HG03460 (cell line): ENCODE data around the gene STXBP4.
A peak's percentile ranks its signal among the peaks of the same experiment; 100 is the strongest.

Experiments used
- ATAC-seq: cut with Tn5 transposase; IDR thresholded peaks from one replicate; pipeline ENCODE4 v1.9.1; 2021; ENCODE audit not compliant: unreplicated experiment

Gene STXBP4

DNA sequence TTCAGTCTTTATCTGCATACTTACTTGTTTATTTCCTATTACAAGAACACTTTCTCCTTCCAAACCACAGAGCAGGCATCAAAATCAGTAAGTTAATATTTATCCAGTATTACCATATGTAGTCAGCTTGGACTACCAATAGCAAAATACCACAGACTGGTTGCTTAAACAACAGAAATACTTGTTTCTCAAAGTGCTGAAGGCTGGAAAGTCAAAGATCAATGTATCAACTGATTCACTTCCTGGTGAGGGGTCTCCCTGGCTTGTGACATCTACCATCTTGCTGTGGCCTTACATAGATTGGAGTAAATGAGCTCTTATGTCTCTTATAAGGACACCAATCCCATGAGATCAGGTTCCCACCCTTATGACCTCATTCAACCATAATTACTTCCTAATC lies 2.6 kb downstream of the STXBP4 start:
- ATAC-seq, result no peak

DNA sequence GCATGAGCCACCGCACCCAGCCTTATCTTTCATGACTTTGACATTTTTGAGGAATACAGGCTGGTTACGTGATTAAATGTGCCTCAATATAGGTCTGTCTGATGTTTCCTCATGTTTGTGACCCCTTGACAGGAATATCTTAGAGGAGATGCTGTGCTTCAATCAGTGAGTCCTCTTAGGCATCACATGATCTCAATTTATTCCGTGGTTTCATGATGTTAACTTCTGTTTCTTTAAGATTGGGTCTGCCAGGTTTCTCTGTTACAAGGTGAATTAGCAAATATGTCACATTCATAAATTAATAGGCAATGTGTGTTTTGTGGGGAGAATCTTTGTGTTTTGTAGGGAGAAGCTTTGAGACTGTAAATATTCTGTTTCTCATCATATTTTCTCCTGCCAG lies 3.3 kb downstream of the STXBP4 start:
- ATAC-seq, result no peak

DNA sequence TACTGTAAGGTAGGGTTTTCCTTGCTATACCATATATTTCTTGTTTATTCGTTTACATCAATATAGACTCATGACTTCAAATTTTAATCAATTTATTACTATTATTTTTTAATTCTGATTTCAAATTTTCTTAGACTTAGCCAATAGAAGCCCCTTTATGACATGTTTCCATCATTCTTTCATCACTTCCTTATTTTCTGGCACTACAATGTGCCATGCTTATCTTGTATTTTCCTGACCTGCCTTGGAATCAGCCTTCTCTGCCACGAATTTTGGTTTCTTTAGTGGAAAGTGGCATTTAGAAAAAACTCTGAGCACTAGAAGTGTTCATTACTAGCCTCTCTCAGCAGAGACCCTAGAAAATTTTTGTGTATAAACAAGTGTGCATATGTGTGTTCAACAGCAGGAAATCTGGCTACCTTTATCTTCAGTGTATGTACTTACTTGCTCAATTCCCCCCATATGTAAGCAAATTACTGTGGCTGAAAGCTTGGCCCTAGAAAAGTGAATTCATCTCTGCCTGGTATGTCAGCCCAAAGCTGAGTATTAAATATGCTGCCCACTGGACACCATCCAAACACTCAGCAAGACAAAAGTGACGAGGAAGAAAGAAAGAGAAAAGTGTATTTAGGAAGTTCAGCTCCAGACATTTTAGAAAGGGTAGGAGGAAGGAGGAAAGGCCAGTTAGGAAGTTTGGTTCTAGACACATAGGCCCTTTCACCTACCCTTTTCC lies 4.0 kb downstream of the STXBP4 start:
- ATAC-seq, result no peak

DNA sequence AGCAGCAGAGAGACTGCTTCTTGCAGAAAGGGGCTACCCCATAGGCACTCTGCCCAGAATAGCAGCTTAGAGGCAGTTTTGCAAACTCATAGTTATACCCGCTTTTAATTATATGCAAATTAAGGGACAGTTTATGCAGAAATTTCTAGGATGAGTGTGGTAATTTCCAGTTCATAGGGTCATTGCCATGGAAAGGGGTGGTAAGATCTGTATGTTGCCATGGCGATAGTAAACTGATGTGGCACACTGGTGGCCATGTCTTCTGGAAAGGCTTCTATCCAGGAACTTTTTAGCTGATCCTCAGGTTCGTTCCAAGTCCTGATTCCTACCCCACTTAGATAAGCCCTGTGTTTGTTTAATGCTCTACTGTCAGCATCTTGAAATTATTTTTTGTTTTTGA lies 6.2 kb downstream of the STXBP4 start:
- no peak for ATAC-seq

GRCh38 chr17:54976316-54976715 lies 7.8 kb downstream of the STXBP4 start:
- no peak for ATAC-seq

GRCh38 chr17:54977744-54978143 lies 9.2 kb downstream of the STXBP4 start:
- ATAC-seq, result no peak

DNA sequence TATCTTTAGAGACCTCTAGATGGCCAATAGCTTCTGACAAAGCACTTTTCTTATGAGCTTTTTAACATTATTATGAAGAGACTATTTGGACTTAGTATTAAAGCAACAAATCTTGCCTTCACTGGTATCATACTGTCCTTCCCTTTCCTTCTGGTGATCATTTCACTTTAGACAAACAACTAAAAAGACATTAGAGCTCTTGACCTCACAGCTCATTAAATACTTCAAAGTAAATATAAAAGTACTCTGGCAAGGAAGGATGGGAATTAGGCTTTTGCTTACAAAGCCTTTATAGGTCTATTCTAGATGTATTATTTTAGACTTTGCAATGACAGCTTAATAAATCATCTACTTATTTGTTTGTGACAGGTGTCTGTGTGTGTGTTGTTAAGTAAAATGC lies 11.1 kb downstream of the STXBP4 start:
- no peak for ATAC-seq

- ATAC-seq, result no peak
Observed at GRCh38 chr17:54980375-54980774, 11.8 kb downstream of the STXBP4 start.

- ATAC-seq, result no peak
Observed at GRCh38 chr17:54982399-54982798, 13.8 kb downstream of the STXBP4 start.

DNA sequence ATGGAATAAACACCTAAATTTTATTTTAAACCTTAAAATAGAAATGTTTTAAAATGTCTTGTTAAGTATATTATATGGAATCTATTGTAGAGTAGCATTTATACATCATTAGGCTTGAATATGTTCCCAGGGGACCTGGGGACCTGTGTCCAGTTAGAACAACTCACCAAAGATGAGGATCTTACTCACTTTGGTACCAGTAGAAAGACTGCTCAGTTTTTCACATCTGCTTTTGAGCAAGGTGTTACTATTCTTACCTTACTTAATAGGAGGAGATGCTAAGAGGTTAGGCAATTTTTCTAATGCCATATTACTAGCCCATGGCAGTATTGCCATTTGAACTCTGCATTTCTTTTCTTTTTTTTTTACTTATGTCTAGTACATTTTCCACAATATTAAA lies 14.7 kb downstream of the STXBP4 start:
- no peak for ATAC-seq

DNA sequence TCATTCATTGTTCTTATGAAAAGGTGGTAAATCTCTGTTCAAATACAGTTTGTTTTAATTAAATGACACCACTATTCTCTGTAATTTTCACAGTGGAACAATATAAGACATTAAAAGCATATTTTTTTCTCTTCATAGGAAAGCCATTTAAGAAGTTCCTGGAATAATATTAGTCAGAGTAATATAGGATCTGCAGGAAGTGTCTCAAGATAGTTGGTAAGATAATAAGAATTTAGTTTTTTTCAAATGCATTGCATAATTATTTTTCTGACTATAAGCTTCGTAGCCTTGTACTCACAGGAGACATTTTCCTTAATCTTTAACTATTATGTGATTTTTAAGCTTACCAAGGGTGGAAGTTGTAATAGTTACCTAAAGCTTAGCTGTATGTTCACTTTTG lies 16.9 kb downstream of the STXBP4 start:
- no peak for ATAC-seq

GRCh38 chr17:54990118-54990517 lies 21.6 kb downstream of the STXBP4 start:
- ATAC-seq, result no peak

GRCh38 chr17:54991567-54991966 lies 23.0 kb downstream of the STXBP4 start:
- no peak for ATAC-seq

- no peak for ATAC-seq
Observed at GRCh38 chr17:54992797-54993639, 24.5 kb downstream of the STXBP4 start.

- ATAC-seq, result no peak
Observed at GRCh38 chr17:54996441-54996840, 27.9 kb downstream of the STXBP4 start.

- ATAC-seq, result no peak
Observed at GRCh38 chr17:55002458-55002857, 33.9 kb downstream of the STXBP4 start.

- no peak for ATAC-seq
Observed at GRCh38 chr17:55004484-55004883, 35.9 kb downstream of the STXBP4 start.

- no peak for ATAC-seq
Observed at GRCh38 chr17:55005520-55005919, 37.0 kb downstream of the STXBP4 start.

DNA sequence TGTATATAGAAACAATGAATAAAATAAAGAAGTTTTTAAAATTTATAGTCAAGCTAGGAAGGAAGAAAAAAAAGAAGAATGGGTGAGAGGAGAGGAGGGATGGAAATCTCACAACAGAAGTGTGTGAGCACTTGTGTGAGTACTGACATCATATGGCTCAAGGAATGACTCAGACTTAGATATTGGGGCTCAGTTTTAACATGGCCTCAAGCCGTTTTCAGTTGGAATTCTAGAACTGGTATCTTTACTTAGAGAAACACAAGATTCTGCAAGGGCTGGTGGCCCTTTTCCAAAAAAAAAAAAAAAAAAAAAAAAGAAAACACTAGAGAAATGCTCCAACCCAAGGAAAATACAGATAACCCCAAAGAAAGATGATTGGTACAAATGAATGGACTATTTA lies 55.1 kb downstream of the STXBP4 start:
- ATAC-seq, result no peak

GRCh38 chr17:55037828-55038227 lies 69.3 kb downstream of the STXBP4 start:
- peak; percentile 99 for ATAC-seq

GRCh38 chr17:55038291-55038690 lies 69.7 kb downstream of the STXBP4 start:
- no peak for ATAC-seq

GRCh38 chr17:55040611-55041010 lies 72.0 kb downstream of the STXBP4 start:
- no peak for ATAC-seq
